ENCODE data around the gene ANKS4B.
"Not testable (repeated sequence)": the region's sequence is repeated elsewhere in the genome, so short reads cannot be mapped to it uniquely, and the experiment has no call there.

The ANKS4B gene

DNA sequence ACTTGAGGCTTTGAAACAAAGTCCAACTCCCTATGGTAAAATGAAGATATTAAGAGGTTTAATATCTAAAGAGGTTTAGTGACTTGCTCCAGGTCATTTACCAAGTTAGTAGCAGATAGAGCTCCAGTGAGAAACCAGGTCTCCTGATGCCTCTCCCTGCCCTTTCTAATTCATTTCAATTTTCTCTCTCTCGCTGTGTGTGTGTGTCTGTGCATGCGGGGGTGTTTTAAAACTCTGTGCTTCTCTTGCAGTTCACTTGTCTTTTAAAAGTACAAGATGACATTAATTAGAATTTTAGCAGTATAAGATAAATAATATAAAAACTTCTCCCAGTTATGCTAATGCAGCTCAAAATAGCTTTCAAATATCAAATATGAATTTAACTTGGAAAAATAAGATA is 13.9 kb upstream of the ANKS4B start:
- DNase-seq, result no peak

DNA sequence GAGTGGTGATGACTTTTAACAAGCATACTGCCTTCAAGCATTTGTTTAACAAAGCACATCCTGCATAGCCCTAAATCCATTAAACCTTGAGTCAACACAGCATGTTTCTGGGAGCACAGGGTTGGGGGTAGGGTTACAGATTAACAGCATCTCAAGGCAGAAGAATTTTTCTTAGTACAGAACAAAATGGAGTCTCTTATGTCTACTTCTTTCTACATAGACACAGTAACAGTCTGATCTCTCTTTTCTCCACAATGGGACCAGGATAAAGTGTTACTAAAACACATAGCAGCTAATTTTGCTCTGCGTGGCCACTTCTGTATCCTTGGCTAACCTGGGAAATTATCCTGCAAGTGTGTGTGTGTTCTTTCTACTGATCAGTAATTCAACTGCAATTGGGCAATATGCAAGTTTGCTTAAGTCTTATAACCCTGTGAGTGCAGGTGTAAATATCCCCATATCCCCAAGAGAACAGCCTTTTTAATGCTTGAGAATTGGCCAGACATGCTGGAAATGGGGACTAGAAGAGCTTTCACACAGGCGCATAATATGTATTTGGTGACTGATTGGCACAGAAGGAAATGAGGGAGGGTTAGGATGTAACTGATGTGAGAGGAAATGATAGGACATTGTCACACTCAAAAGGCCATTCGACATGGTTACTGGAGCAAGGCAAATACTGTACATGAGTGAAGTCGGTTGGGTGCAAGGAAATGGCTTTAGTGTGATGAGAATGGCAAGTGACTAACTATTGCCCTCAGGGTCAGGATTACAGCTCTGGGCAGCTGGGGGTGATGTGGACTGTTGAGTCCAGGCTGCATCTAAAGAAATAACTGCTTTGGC is 10.8 kb upstream of the ANKS4B start:
- no peak for DNase-seq

DNA sequence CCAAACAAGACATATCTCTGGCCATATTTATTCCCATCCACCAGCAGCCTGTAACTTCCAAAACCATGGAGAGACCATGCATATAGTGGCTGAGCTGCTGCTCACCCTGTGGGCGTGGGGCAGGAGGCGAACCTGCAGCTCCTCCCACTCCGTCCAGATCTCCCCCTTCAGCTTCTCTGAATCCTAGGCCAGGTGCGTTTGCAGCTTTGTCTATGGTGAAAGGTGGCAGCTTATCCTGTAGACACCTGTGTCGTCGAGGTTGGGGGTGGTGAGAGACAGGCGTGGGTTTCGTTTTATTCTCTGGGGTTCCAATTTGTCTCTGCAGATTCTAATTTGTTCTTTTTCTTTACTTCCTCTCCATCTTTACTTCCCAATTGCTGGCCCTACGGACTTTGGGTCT is 9.7 kb upstream of the ANKS4B start:
- no peak for DNase-seq

DNA sequence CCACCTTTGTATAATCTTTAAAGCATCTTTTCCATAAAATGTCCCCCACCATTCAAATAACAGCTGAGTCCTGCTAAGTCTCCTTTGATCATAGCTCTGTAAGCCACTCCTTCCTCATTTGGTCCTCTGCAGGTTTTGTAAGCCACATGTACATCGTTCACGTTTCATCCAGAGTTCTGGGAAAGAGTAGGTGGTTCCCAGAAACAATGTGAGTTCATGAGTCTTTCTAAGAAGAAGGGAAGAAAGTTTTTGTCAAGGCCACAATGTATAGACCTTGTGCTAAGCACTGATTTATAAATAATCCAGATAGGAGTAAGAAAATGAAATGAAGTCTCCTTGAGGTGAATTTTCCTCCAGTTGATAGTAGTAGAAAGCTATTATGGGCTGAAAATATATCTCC is 8.7 kb upstream of the ANKS4B start:
- no peak for DNase-seq

DNA sequence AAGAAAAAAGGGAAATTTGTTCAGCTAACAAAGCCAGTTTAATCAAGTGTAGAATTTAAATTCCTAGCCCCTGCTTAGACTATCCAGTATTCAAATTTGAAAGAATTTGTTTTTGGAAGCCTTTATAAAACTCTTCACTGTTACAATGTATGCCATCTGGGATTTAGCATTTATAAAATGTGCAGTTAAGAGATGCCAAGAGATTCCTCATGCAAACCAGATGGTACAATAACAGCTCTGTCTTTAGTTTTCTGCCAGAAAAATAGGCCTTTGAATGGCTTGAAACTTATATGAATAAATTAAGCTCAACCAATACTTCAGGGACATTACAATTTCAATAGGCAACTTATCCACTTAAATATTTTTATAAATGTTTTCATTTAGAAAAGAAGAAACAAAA is 6.8 kb upstream of the ANKS4B start:
- peak in 1 of 14 donors; percentile 86 for DNase-seq

DNA sequence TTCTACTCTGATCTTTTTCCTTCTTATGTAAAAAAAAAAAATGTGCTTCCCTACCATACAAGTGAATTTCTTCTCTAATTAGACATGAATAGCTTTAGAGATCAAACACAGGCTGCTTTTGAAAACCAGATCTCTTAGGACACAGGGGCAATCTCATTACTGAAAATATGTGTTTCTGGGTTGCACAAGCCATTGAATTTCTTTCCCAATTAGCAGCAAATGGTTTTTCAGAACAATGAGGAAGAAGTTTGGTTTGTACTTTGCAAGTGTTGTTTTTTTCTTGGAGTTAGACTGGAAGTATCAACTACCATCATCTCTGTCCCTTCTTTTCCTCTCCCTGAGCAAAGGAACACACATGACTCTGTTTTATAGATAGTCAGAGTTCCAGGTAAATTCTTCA is 5.6 kb upstream of the ANKS4B start:
- no peak for DNase-seq

DNA sequence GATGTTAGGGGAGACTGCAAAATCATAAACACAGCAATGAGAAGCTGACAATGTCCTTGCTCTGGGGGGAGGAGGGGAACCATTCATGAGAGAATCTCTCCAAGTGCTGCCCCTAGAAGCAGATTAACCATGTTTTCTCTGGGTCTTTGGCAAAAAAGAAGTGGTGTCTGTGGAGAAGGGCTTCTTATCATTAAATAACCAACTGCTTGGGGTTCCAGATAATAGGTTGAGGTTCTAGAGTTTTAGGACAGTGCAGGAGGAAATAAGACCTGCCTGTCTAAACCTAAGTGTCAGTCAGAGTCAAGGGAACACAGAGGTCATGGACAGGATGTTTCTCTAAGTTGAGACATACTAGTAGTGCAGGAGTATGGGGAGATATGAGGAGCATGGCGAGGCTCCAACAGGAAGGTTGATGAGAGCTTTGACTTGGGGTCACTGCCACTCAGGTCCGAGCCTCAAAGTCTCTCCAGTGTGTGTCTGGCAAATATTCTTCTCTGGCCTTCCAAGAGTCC is 5.1 kb upstream of the ANKS4B start:
- DNase-seq, result no peak

DNA sequence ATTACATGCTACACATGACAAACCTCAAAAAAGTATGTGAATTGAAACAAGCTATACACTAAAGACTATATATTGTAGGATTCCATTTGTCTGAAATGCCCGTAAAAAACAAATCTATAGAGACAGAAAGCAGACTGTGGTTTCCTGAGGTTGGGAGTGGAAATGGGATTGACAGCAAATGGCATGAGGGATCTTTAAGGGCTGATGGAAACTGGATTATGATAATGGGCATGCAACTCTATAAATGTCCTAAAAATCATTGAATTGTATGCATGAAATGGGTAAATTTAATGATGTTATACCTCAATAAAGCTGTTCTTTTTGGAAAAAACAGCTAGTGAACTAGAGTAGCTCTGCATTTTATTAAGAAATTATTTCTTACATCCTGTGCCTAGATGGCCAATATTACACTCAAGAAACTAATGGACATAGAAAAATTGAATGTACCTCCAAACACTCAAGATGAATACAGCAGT is 416 bp upstream of the ANKS4B start:
- no peak for DNase-seq

DNA sequence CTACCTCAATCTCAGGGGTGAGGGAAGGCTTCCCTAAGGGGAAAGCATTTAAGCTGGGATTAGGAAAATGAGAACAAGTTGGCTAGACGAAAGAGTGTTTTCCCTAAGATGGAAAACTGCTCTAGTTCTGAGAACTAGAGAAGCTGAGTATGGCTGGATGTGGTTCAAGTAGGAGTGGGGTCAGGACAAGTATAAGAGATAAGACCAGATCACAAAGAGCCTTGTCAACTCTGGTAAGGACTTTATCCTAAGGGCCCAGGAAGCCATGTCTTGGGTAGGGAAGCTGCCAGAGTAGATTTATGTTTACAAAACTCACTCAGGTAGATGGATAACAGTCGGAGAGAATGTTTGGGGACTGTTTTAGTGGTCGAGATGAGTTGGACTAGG is 1.7 kb downstream of the ANKS4B start:
- no peak for DNase-seq

DNA sequence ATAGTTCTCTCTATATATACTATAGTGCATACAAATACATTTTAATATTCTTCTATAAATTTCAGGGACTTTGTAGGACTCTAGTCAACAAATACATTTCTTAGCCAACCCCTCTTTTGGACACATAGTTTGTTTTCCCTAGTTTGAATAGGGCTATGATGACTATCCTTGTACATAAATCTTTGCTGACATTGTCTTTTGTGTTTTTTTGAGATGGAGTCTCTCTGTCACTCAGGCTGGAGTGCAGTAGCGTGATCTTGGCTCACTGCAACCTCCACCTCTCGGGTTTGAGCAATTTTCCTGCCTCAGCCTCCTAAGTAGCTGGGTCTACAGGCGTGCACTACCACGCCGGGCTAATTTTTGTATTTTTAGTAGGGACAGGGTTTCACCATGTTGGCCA is 3.3 kb downstream of the ANKS4B start:
- DNase-seq, result no peak

DNA sequence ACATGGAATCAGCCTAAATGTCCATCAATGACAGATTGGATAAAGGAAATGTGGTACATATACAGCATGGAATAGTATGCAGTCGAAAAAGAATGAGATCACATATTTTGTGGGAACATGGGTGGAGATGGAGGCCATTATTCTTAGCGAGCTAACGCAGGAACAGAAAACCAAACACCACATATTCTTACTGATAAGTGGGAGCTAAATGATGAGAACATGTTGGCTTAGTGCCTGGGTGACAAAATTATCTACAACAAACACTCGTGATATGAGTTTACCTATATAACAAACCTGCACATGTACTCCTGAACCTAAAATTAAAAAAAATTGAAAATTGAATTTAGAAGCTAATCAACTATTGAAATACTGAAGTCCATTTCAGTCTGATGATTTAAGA is 6.1 kb downstream of the ANKS4B start:
- no peak for DNase-seq

DNA sequence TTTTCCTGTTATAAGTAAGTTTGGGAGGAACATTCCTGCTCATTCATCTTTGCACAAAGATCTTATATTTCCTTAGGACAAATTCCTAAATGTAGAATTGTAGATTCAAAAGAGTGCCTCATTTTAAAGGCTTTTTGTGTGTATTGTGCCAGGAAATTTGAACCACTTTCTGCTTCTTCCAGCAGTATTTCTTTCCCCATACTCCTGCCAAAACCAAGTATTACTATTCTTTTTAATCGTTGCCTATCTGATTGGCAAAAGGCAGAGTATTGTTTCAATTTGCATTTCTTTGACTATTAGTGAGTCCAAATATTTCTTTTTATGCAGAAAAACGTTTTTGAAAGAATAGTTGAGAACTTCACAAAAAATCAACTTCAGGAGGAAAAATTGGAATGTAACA is 9.3 kb downstream of the ANKS4B start:
- no peak for DNase-seq

DNA sequence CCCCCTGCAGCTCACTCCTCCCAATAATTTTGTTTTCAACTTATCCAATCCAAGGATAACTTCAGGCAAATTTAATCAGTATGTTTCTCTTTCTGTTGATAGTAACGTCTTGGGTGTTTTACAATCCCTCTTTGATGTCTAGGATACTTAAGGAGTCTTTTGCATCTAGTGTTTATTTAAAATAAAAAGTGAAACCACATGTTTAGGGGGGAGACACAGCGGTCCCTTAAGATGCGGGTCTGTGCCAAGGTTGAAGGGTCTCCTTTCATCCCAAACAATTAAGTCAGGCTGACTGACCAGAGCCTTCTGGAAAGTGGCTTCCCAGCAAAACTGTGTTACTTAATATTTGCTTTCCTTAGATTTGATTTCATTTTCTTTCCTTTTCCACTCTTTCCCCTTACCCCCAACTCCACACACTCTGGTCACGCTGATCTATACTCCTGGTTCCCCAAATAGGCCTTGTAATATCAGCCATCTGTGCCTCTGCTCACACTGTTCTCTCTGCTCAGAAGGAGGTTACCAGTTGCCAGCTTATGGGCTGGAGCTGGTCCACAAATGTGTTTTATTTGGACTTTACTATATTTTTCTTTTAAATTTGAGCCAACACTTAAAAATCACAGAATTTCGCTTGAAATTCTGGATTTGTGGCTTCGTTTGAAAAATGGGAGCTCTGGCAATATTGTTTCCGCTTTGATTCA is 11.2 kb downstream of the ANKS4B start:
- DNase-seq, result peak in 1 of 14 donors; percentile 77

DNA sequence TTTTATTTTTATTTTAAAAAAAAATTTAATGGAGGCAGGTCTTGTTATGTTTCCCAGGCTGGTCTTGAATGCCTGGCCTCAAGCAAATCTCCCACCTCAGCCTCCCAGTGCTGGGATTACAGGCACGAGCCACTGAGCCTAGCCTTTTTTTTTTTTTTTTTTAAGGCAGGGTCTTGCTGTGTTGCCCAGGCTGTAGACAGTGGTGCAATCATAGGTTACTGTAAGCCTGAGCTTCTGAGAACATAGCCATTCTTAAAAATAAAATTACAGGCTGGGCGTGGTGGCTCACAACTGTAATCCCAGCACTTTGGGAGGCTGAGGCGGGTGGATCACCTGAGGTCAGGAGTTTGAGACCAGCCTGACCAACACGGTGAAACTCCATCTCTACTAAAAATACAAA is 14.7 kb downstream of the ANKS4B start:
- not testable (repeated sequence) for DNase-seq

DNA sequence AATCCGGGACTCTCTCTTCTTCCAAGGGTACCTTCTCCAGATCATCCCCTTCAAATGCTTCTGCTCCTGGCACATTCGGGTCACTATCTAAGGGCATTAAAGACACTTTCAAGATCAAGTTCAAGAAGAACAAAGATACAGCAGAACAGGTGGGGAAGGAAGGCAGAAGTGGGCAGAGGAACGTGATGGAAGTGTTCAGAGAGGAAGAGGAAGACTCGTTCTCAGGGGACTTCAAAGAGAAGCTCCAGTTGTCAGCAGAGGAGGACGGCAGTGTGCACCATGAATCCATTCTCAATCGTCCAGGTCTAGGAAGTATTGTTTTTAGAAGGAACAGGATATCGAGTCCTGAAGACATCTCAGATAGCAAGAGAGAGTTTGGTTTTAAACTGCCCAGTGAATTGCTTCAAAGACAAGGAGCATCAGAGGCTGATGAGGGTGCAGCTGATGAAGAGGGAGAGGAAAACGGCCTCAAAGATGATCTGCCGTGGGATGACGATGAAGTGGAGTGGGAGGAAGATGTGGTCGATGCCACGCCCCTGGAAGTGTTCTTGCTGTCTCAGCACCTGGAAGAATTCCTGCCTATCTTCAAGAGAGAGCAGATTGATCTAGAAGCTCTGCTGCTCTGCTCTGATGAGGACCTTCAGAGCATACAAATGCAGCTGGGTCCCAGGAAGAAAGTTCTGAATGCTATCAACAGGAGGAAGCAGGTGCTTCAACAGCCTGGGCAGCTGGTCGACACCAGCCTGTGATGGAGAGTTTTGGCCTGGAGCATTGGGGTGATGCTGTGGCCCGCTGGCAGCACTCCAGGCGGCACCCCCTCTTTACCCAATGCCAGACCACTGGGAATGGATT is 16.8 kb downstream of the ANKS4B start:
- DNase-seq, result no peak

DNA sequence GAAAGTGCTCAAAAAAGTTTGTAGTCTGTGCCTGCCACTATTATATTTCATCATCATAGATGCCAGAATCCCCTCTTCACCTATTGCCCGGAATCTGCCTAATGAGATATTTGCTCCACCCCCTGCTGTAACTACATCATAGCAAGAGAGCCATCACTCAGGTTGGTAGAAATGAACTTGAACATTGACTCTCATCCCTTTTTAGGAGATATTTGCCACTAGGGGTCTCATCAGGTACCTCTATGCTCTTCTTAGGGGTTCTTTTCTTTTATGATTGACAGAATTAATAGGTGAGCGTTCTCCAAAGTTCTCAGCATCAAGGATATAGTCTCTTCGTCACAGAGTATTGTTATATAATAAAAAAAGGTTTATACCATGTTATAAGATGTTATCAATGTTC is 20.0 kb downstream of the ANKS4B start:
- DNase-seq, result no peak

DNA sequence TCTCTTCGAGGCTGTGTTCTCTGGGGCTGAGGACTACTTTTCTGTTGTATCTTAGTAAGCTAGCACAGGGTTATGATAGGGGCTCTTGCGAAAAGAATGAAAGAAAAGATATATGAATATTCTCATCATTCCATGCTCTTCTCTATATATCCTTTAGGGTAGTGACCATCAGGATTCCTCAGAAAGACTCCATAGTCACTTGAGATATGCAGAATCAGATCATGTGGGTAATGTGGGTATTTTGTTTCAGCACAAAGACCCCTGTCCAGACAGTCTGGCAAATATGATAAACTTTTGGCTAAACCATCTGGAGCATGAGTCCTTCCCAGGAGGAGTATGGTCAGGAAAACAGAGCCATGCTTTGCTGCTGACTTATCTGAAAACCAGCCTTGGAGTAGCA is 23.1 kb downstream of the ANKS4B start:
- DNase-seq, result no peak

DNA sequence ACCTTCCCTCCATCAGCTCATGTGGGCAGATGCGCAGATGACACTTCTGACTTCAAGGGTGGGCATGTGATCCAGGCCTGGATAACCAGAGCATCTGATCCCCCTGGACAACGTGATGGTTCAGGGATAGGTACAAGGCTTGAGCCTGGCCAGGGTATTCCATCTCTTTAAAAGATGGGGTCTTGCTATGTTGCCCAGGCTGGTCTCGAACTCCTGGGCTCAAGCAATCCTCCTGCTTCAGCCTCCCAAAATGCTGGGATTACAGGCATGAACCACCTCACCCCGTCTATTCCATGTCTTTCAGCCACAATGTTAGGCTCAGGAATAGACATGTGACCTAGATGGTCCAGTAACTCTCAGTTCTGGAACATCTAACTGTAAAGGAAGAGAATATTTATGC is 23.8 kb downstream of the ANKS4B start:
- DNase-seq, result no peak

DNA sequence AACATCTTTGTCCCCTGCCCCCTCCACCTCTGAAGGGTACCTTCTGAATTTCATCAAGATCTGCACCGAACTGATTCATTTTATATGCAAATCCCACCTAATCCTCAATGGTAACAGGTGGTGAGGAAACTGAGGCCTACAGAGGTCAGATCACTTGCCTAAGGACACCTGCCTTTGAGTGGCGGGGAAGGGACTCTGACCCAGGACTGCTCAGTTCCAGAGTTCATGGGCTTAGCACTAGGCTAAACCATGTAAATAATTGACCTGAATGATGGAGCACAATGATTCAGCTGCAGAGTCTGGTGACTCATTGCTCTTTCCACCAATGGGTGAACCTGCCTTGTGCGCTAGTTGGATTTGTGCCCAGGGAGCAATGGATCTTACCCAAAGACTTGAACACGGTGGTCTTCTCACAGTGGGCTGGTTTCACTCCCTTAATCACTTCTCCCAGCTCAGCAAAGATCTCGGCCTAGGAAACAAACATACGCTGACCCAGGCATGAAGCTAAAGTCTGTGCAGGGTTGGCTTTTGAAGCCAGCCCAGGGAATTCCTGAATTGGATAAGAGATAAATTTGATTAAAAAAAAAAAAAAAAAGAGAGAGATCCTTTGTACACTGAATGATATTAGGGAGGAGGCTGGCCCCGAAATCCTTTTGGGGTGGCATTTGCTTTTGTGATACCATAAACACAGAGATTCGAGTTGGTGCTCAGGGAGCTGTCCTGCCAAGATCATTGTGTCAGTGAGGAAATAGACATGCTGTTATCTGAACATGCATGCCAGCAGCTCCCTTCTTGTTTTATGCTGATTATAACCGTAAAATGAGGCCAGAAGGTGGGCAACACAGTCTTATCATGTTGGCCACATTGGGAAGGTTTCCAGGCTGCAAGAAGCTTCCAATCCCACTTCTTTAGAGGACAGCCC is 27.6 kb downstream of the ANKS4B start:
- DNase-seq, result peak in 1 of 14 donors; percentile 86

DNA sequence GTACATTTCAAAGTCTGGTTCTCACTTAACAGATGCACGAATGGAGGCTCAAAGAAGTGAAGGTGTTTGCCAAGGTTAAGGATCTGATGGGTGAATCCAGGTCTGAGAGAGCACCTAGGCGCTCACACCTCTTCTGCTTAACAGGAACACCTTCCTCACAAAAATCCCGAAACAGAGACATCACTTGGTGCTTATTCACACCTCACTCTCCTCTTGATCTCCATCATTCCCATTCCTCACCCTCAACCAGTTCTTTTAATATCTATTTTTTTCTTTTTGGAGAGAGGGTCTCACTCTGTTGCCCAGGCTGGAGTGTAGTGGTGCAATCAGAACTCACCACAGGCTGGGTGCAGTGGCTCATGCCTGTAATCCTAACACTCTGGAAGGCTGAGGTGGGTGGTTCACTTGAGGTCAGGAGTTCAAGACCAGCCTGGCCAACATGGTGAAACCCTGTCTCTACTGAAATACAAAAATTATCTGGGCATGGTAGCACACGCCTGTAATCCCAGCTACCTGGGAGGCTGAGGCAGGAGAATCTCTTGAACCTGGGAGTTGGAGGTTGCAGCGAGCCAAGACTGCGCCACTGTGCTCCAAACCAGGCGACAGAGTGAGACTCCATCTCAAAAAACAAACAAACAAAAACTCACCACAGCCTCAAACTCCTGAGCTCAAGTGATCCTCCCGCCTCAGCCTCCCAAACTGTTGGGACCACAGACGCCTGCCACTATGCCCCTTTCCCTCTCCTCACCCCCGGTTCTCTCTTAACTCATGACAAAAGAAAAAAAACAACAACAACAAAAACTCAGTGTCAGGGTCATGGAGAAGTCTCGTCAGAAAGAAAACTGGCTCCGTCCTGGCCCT is 29.5 kb downstream of the ANKS4B start:
- no peak for DNase-seq

Data from C1 segment of cervical spinal cord (tissue), 14 donors.